Upper lobe of left lung (tissue), 6 donors: ENCODE data around the gene SECISBP2. TPM values are rescaled to one million over a fixed set of nuclear protein-coding genes. Genes with fewer than 3 reads are reported as not detected.

ENCODE experiments used
- ATAC-seq, 2 donors: fragments of 200-7000 bp; cut with Tn5 transposase; one replicate each; pipeline ENCODE4 v1.9.1; 2022; ENCODE audit warnings: mild to moderate bottlenecking in 2 of 2, moderate library complexity in 2 of 2; ENCODE audit not compliant: low FRiP score in 2 of 2
- DNase-seq, 2 donors: peaks; one replicate each; pipeline ENCODE4 v3.0.0-alpha.2; 2019 to 2020
- H3K27ac ChIP-seq, 4 donors: fragments of 200-600 bp; sonication (generic); one replicate each; pipeline ENCODE4 v1.5.1; 2016 to 2019
- H3K27me3 ChIP-seq, 4 donors: fragments of 200-600 bp; sonication (generic); one replicate each; pipeline ENCODE4 v1.5.1; 2017 to 2019
- H3K36me3 ChIP-seq, 4 donors: fragments of 200-600 bp; sonication (generic); one replicate each; pipeline ENCODE4 v1.5.1; 2016 to 2019
- H3K4me1 ChIP-seq, 4 donors: fragments of 200-600 bp; sonication (generic); one replicate each; pipeline ENCODE4 v1.5.1; 2018 to 2019
- H3K4me3 ChIP-seq, 4 donors: fragments of 200-600 bp; sonication (generic); one replicate each; pipeline ENCODE4 v1.5.1; 2017 to 2019; ENCODE audit warnings: mild to moderate bottlenecking in 2 of 4, moderate library complexity in 1 of 4
- H3K9me3 ChIP-seq, 4 donors: fragments of 200-600 bp; sonication (generic); one replicate each; pipeline ENCODE4 v1.5.1; 2018 to 2019
- CTCF ChIP-seq, 6 experiments: fragments of 450-650 bp in 4 of 6; fragments of 200-600 bp in 2 of 6; sonication (generic) in 2 of 6; IDR thresholded peaks; one replicate each; pipeline ENCODE4 v1.5.1; 2016 to 2019; ENCODE audit warnings: antibody characterized with exemption in 6 of 6
- EP300 ChIP-seq, 4 donors: sonication (generic); formaldehyde crosslinking; IDR thresholded peaks; one replicate each; pipeline ENCODE4 v1.5.1; 2017; ENCODE audit warnings: antibody characterized with exemption in 4 of 4, control low read depth in 2 of 4
- POLR2A ChIP-seq, 4 donors: fragments of 450-650 bp; IDR thresholded peaks; one replicate each; pipeline ENCODE4 v1.5.1; 2016 to 2017; ENCODE audit warnings: antibody characterized with exemption in 4 of 4, mild to moderate bottlenecking in 2 of 4
- POLR2AphosphoS5 ChIP-seq, 2 donors: sonication (generic); formaldehyde crosslinking; IDR thresholded peaks; one replicate each; pipeline ENCODE4 v1.5.1; 2017; ENCODE audit warnings: antibody characterized with exemption in 2 of 2
- WGBS, 2 donors: methylation state at CpG; one replicate each; pipeline ENCODE4 v1.1.5; 2017 to 2018; 5-methylcytosine and 5-hydroxymethylcytosine counted together
- small RNA-seq, 4 donors: library from RNA; depleted of rRNA; stranded (forward); fragments of <200 nt; gene quantifications; one replicate each; pipeline ENCODE3, GENCODE V24; 2016
- total RNA-seq, 6 donors: library from RNA; depleted of rRNA in 4 of 6; stranded (reverse); fragments of >200 nt in 4 of 6; gene quantifications; one replicate each; pipeline versions ENCODE4 v1.1.0 to v1.2.1, GENCODE V29; 2016 to 2021
- donor health status: DM: no; HTN: no; CAD: no; lungs with moderate emphysema.
- donor health status: DM: no; HTN: yes; CAD: no; lungs with severe emphysema.

The SECISBP2 gene
- total RNA-seq, 6 donors from 2014 or later, result 42.0 to 113 (median 60.0) TPM

GRCh38 chr9:89405826-89406225 is 87.5 kb downstream of the SECISBP2 start:
- H3K36me3 ChIP-seq, result peaks cover 0 to 15% (median 5%) of the 10 kb centered on the region in 4 donors
- peak; percentile 49 to 56 for DNase-seq
- peak overlapping the region in 3 of 4 donors; percentile 44 to 59 (median 55) for H3K27ac ChIP-seq
- TF ChIP-seq CTCF (IDR thresholded peaks at IDR 0.05), result no peak
- TF ChIP-seq POLR2AphosphoS5 (IDR thresholded peaks at IDR 0.05), result no peak
- TF ChIP-seq POLR2A (IDR thresholded peaks at IDR 0.05), result no peak
- TF ChIP-seq EP300 (IDR thresholded peaks at IDR 0.05), result no peak
- no peaks in the 10 kb centered on the region for H3K27me3 ChIP-seq
- peak overlapping the region in 2 of 4 donors; percentile 5 to 23 for H3K4me3 ChIP-seq
- no peaks in the 10 kb centered on the region for H3K9me3 ChIP-seq
- 42 to 47% methylated on average over 11 of the region's 11 CpGs for WGBS, 2 donors
- peaks cover 3 to 24% (median 20%) of the 10 kb centered on the region in 4 donors for H3K4me1 ChIP-seq
- peak; percentile 48 to 61 for ATAC-seq

GRCh38 chr9:89407070-89407469 is 88.8 kb downstream of the SECISBP2 start:
- DNase-seq (no peak), ATAC-seq (no peak)
- Histone ChIP-seq H3K9me3 (no peaks in the 10 kb centered on the region), H3K36me3 (peaks cover 0 to 10% (median 3%) of the 10 kb centered on the region in 4 donors), H3K27ac (peak overlapping the region in 1 of 4 donors; percentile 59), H3K27me3 (no peaks in the 10 kb centered on the region), H3K4me1 (peaks cover 3 to 23% (median 20%) of the 10 kb centered on the region in 4 donors), H3K4me3 (no peak overlapping the region)
- WGBS, 2 donors, result 20 to 70% methylated on average over 1 to 2 of the region's 2 CpGs
- no peak for TF ChIP-seq POLR2AphosphoS5 (IDR thresholded peaks at IDR 0.05)
- TF ChIP-seq POLR2A (IDR thresholded peaks at IDR 0.05), result no peak
- TF ChIP-seq EP300 (IDR thresholded peaks at IDR 0.05), result no peak
- TF ChIP-seq CTCF (IDR thresholded peaks at IDR 0.05), result no peak

- DNase-seq, result no peak
- H3K36me3 ChIP-seq, result no peaks in the 10 kb centered on the region
- no peaks in the 10 kb centered on the region for H3K27me3 ChIP-seq
- no peaks in the 10 kb centered on the region for H3K9me3 ChIP-seq
- H3K27ac ChIP-seq, result peak overlapping the region in 1 of 4 donors; percentile 16
- ATAC-seq, result peak in 1 of 2 donors; percentile 34
- no peak overlapping the region for H3K4me3 ChIP-seq
- WGBS, 2 donors, result 61 to 65% methylated on average over 9 to 12 of the region's 12 CpGs
- peaks cover 3 to 23% (median 20%) of the 10 kb centered on the region in 4 donors for H3K4me1 ChIP-seq
- no peak for TF ChIP-seq EP300 (IDR thresholded peaks at IDR 0.05)
- TF ChIP-seq POLR2A (IDR thresholded peaks at IDR 0.05), result no peak
- TF ChIP-seq POLR2AphosphoS5 (IDR thresholded peaks at IDR 0.05), result no peak
- no peak for TF ChIP-seq CTCF (IDR thresholded peaks at IDR 0.05)
Measured at GRCh38 chr9:89408628-89409101, 90.4 kb downstream of the SECISBP2 start.

Small RNA genes within 50 kb of the gene (small RNA-seq; reads per million reads assigned to genes)
- 0 reads per million in 4 donors for gene MIR3153

Other genes with a start within 250 kb of the SECISBP2 start
- gene SHC3, start 139.7 kb upstream of the SECISBP2 start, total RNA-seq, result 10 to 100 TPM; 11.0 to 22.0 (median 14.0) TPM
- 100 to 1,000 TPM in 1 of 6 donors, 10 to 100 TPM in 5; 13.0 to 107 (median 22.7) TPM for gene CKS2, start 7.3 kb upstream of the SECISBP2 start, total RNA-seq
- gene SEMA4D, start 179.6 kb downstream of the SECISBP2 start, total RNA-seq, result 10 to 100 TPM; 24.6 to 61.3 (median 41.8) TPM